ENCODE data around the gene RALB.

DNA sequence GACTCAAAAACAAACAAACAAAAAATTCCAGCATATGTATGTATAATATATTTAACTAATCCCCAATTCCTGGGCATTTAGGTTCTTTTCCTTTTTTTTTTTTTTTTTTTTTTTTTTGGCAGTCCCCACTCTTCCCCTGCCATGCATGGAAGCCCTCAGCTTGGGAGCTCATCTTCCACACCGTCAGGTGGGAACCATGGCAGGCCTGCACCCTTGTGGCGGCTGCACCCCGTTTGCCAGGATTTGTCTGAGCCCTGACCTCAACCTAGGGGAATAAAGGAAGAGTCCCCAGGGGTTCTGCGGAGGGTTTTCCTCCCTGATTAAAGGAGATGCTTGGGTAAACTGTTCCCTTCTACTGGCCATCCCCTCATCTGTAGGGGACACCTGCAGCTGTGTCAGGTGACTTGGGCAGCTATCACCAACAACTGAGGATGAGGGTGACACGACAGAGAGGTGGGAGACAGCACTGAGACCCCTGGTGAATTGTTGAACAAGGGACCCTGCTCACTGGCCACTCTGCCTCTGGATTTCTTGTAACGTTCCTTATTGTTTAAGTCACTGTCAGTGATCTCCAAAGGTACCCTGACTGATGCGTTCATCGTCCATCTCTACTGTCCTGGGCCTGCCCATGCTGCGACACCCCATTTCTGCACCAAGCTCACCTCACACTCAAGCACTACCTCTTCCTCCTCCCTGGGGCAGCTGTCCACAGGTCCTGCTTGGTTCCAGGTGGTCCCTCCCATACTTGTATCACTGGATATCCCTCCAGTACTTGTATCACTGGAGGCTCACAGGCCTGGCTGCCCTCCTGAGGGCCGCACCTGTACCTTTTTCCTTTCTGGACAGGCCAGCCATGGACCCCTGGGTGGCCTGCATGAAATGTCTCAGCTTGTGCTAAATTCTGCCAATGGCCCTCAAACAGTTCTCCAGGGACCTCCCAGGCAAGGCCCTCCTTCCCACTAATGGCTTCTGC is 44.0 kb upstream of the RALB start:
- no peak for TF ChIP-seq CTCF (IDR thresholded peaks at IDR 0.05)
- TF ChIP-seq POLR2AphosphoS5 (IDR thresholded peaks at IDR 0.05) = no peak

All from upper lobe of left lung (tissue), 4 donors.